H9 (cell line): ENCODE data around the gene NR1H2. TPM values are rescaled to one million over a fixed set of nuclear protein-coding genes. Genes with fewer than 3 reads are reported as not detected.
A peak's percentile ranks its signal among the peaks of the same experiment; 100 is the strongest.

Source experiments
- DNase-seq: peaks from one replicate; pipeline ENCODE4 v3.0.0-alpha.2; 2017
- H2AFZ ChIP-seq: one replicate; pipeline ENCODE4 v1.6.1; 2013; ENCODE audit warnings: mild to moderate bottlenecking, low read length, control low read depth, moderate library complexity
- H2AK5ac ChIP-seq: 2 replicates; pipeline ENCODE4 v1.6.1; 2013; ENCODE audit warnings: low read length, control low read depth, mixed read lengths; ENCODE audit not compliant: insufficient read length
- H2BK120ac ChIP-seq: one replicate; pipeline ENCODE4 v1.6.1; 2013; ENCODE audit warnings: low read depth, mild to moderate bottlenecking, low read length, control low read depth, inconsistent platforms; ENCODE audit not compliant: poor library complexity, severe bottlenecking
- H2BK12ac ChIP-seq: 2 replicates; pipeline ENCODE4 v1.6.1; 2013; ENCODE audit warnings: low read length, control low read depth, mixed read lengths, low read depth; ENCODE audit not compliant: insufficient read length
- H2BK15ac ChIP-seq: 2 replicates; pipeline ENCODE4 v1.6.1; 2013; ENCODE audit warnings: low read depth, low read length, control low read depth
- H2BK20ac ChIP-seq: one replicate; pipeline ENCODE4 v1.6.1; 2013; ENCODE audit warnings: low read depth, mild to moderate bottlenecking, low read length, control low read depth, inconsistent platforms; ENCODE audit not compliant: poor library complexity, severe bottlenecking
- H2BK5ac ChIP-seq: 2 replicates; pipeline ENCODE4 v1.6.1; 2013; ENCODE audit warnings: low read length, control low read depth, mixed read lengths; ENCODE audit not compliant: insufficient read length
- H3K14ac ChIP-seq: 2 replicates; pipeline ENCODE4 v1.6.1; 2013; ENCODE audit warnings: low read length, control low read depth; ENCODE audit not compliant: insufficient read depth
- H3K18ac ChIP-seq: 2 replicates; pipeline ENCODE4 v1.6.1; 2013; ENCODE audit warnings: low read depth, mild to moderate bottlenecking, mixed read lengths, low read length, control low read depth; ENCODE audit not compliant: insufficient read length
- H3K23ac ChIP-seq: 2 replicates; pipeline ENCODE4 v1.6.1; 2013; ENCODE audit warnings: low read length, control low read depth, mixed read lengths, low read depth; ENCODE audit not compliant: insufficient read length
- H3K23me2 ChIP-seq: 2 replicates; pipeline ENCODE4 v1.6.1; 2013; ENCODE audit warnings: low read depth, mild to moderate bottlenecking, mixed read lengths, low read length, control low read depth; ENCODE audit not compliant: insufficient read length, poor library complexity, severe bottlenecking
- H3K27ac ChIP-seq: 2 replicates; pipeline ENCODE4 v1.5.1; 2013; ENCODE audit warnings: low read length, control low read depth, mixed read lengths, low read depth; ENCODE audit not compliant: insufficient read length
- H3K27me3 ChIP-seq: 2 replicates; pipeline ENCODE4 v1.6.1; 2013; ENCODE audit warnings: low read length, control low read depth, inconsistent platforms; ENCODE audit not compliant: insufficient read depth
- H3K4ac ChIP-seq: 2 replicates; pipeline ENCODE4 v1.6.1; 2013; ENCODE audit warnings: low read depth, mild to moderate bottlenecking, control low read depth, inconsistent platforms, low read length, moderate library complexity
- H3K4me1 ChIP-seq: 2 replicates; pipeline ENCODE4 v1.6.1; 2013; ENCODE audit warnings: low read length, control low read depth, inconsistent platforms; ENCODE audit not compliant: insufficient read depth
- H3K4me2 ChIP-seq: 2 replicates; pipeline ENCODE4 v1.6.1; 2013; ENCODE audit warnings: low read length, control low read depth, mixed read lengths; ENCODE audit not compliant: insufficient read length, insufficient read depth
- H3K56ac ChIP-seq: 2 replicates; pipeline ENCODE4 v1.6.1; 2013; ENCODE audit warnings: low read depth, mild to moderate bottlenecking, mixed read lengths, low read length, control low read depth; ENCODE audit not compliant: insufficient read length
- H3K79me1 ChIP-seq: 2 replicates; pipeline ENCODE4 v1.6.1; 2013; ENCODE audit warnings: low read depth, mild to moderate bottlenecking, moderate library complexity, low read length, control low read depth, inconsistent platforms; ENCODE audit not compliant: insufficient read depth, poor library complexity, severe bottlenecking
- H3K79me2 ChIP-seq: 2 replicates; pipeline ENCODE4 v1.6.1; 2013; ENCODE audit warnings: low read length, control low read depth, inconsistent platforms; ENCODE audit not compliant: insufficient read depth
- H3K9ac ChIP-seq: 2 replicates; pipeline ENCODE4 v1.6.1; 2013; ENCODE audit warnings: low read length, control low read depth, mixed read lengths; ENCODE audit not compliant: insufficient read length; ENCODE audit errors: extremely low read depth
- H3K9me3 ChIP-seq: one replicate; pipeline ENCODE4 v1.6.1; 2013; ENCODE audit warnings: low read depth, low read length, inconsistent platforms; ENCODE audit not compliant: control insufficient read depth
- H3T11ph ChIP-seq: one replicate; pipeline ENCODE4 v1.6.1; 2013; ENCODE audit warnings: mild to moderate bottlenecking, low read length, control low read depth, inconsistent platforms
- H4K20me1 ChIP-seq: one replicate; pipeline ENCODE4 v1.6.1; 2013; ENCODE audit not compliant: control insufficient read depth, insufficient read length, insufficient read depth
- H4K5ac ChIP-seq: 2 replicates; pipeline ENCODE4 v1.6.1; 2013; ENCODE audit warnings: low read depth, mild to moderate bottlenecking, mixed read lengths, low read length, control low read depth; ENCODE audit not compliant: insufficient read length
- H4K8ac ChIP-seq: replicated peaks from 2 replicates; pipeline ENCODE4 v1.6.1; 2013; ENCODE audit warnings: low read length, control low read depth, mixed read lengths, low read depth; ENCODE audit not compliant: insufficient read length
- H4K91ac ChIP-seq: 2 replicates; pipeline ENCODE4 v1.6.1; 2013; ENCODE audit warnings: low read depth, mild to moderate bottlenecking, moderate library complexity, mixed read lengths, low read length, control low read depth; ENCODE audit not compliant: insufficient read length
- H3K27ac Mint-ChIP-seq, 3 experiments: 2 replicates in 2 of 3; 3 replicates in 1 of 3; pipeline ENCODE4 v1.8.0; 2020 to 2021; ENCODE audit warnings: mixed read lengths in 3 of 3, mild to moderate bottlenecking in 1 of 3, moderate library complexity in 1 of 3
- H3K27me3 Mint-ChIP-seq: 2 replicates; pipeline ENCODE4 v1.8.0; 2021; ENCODE audit warnings: low read depth, mild to moderate bottlenecking, moderate library complexity, mixed read lengths
- H3K36me3 Mint-ChIP-seq, 3 experiments: 2 replicates in 2 of 3; 3 replicates in 1 of 3; pipeline ENCODE4 v1.8.0; 2020 to 2021; ENCODE audit warnings: low read depth in 3 of 3, mixed read lengths in 3 of 3; ENCODE audit not compliant: insufficient read depth in 1 of 3
- H3K4me1 Mint-ChIP-seq, 2 experiments: 2 replicates each; pipeline ENCODE4 v1.8.0; 2020; ENCODE audit warnings: mixed read lengths in 2 of 2
- H3K4me3 Mint-ChIP-seq, 2 experiments: 2 replicates in 1 of 2; 3 replicates in 1 of 2; pipeline ENCODE4 v1.8.0; 2020 to 2021; ENCODE audit warnings: mild to moderate bottlenecking in 2 of 2, mixed read lengths in 2 of 2, moderate library complexity in 1 of 2
- H3K9me3 Mint-ChIP-seq, 2 experiments: 2 replicates in 1 of 2; 3 replicates in 1 of 2; pipeline ENCODE4 v1.8.0; 2020; ENCODE audit warnings: mild to moderate bottlenecking in 2 of 2, mixed read lengths in 2 of 2, moderate library complexity in 1 of 2
- CTCF ChIP-seq: fragments of 200-600 bp; sonication (generic); conservative IDR thresholded peaks from 3 replicates; pipeline ENCODE4 v1.8.0; 2021; ENCODE audit warnings: antibody characterized with exemption, mild to moderate bottlenecking
- WGBS: extraction: QIAGEN DNeasy Blood & Tissue Kit; methylation state at CpG from one replicate; pipeline ENCODE4 v1.1.7; 2013; ENCODE audit warnings: missing lambda C conversion rate, low lambda C conversion rate, mixed read lengths; ENCODE audit not compliant: insufficient read length; ENCODE audit errors: extremely low coverage; 5-methylcytosine and 5-hydroxymethylcytosine counted together
- total RNA-seq: library from RNA; stranded (reverse); gene quantifications from 2 replicates; pipeline ENCODE4 v1.2.1, GENCODE V29; 2021

The NR1H2 gene
- total RNA-seq, 1 experiment from 2014 or later: 33.2 TPM

- Histone ChIP-seq H3T11ph (no peak overlapping the region), H4K5ac (no peak overlapping the region), H3K14ac (peak overlapping the region; percentile 28; the same call in 1 of the 2 replicates), H2BK20ac (no peak overlapping the region), H3K9me3 (no peaks in the 10 kb centered on the region), H3K79me1 (no peaks in the 10 kb centered on the region), H3K18ac (peak overlapping the region; percentile 40), H2BK5ac (no peak overlapping the region), H4K20me1 (no peaks in the 10 kb centered on the region), H3K79me2 (no peaks in the 10 kb centered on the region), H3K23me2 (peaks cover 5% of the 10 kb centered on the region), H3K9ac (peak overlapping the region; percentile 51), H3K27me3 (no peaks in the 10 kb centered on the region), H2AK5ac (no peak overlapping the region), H3K4ac (no peak overlapping the region), H3K4me2 (peak overlapping the region; percentile 90), H3K27ac (peak overlapping the region; percentile 30), H2BK15ac (no peak overlapping the region), H3K4me1 (no peaks in the 10 kb centered on the region), H2BK12ac (no peak overlapping the region), H2AFZ (no peak overlapping the region), H2BK120ac (no peak overlapping the region), H4K8ac (no peak overlapping the region), H4K91ac (no peak overlapping the region), H3K23ac (no peak overlapping the region), H3K56ac (no peak overlapping the region)
- no CpG with 5 or more reads among the region's 34 CpGs for WGBS
- no peaks in the 10 kb centered on the region; a peak in 1 of 7 replicates for H3K36me3 Mint-ChIP-seq
- peak overlapping the region; percentile 95 to 98 (median 97) for H3K27ac Mint-ChIP-seq
- H3K9me3 Mint-ChIP-seq: no peaks in the 10 kb centered on the region
- H3K4me1 Mint-ChIP-seq: peaks cover 12% of the 10 kb centered on the region in 2 experiments
- H3K27me3 Mint-ChIP-seq: peaks cover 10% of the 10 kb centered on the region
- peak; percentile 87 for TF ChIP-seq CTCF
- DNase-seq: peak; percentile 89
- H3K4me3 Mint-ChIP-seq: peak overlapping the region; percentile 82 to 93
Observed at GRCh38 chr19:50368649-50369570, 7.3 kb upstream of the NR1H2 start.
